AG09309 (cell line): ENCODE data around the gene RAB11FIP3.

Experiments
- DNase-seq: peaks from one replicate; pipeline ENCODE4 v3.0.0-alpha.2; 2010; ENCODE audit warnings: low read depth
- H3K4me3 ChIP-seq: 2 replicates; pipeline ENCODE4 v1.5.1; 2011; ENCODE audit warnings: mild to moderate bottlenecking, low read depth, low read length, moderate library complexity; ENCODE audit not compliant: control insufficient read depth
- CTCF ChIP-seq: IDR thresholded peaks from 2 replicates; pipeline ENCODE4 v1.5.1; 2011; ENCODE audit warnings: mild to moderate bottlenecking, low read depth, low read length, inconsistent platforms; ENCODE audit not compliant: insufficient read depth, control insufficient read depth; ENCODE audit errors: missing control alignments

The RAB11FIP3 gene

DNA sequence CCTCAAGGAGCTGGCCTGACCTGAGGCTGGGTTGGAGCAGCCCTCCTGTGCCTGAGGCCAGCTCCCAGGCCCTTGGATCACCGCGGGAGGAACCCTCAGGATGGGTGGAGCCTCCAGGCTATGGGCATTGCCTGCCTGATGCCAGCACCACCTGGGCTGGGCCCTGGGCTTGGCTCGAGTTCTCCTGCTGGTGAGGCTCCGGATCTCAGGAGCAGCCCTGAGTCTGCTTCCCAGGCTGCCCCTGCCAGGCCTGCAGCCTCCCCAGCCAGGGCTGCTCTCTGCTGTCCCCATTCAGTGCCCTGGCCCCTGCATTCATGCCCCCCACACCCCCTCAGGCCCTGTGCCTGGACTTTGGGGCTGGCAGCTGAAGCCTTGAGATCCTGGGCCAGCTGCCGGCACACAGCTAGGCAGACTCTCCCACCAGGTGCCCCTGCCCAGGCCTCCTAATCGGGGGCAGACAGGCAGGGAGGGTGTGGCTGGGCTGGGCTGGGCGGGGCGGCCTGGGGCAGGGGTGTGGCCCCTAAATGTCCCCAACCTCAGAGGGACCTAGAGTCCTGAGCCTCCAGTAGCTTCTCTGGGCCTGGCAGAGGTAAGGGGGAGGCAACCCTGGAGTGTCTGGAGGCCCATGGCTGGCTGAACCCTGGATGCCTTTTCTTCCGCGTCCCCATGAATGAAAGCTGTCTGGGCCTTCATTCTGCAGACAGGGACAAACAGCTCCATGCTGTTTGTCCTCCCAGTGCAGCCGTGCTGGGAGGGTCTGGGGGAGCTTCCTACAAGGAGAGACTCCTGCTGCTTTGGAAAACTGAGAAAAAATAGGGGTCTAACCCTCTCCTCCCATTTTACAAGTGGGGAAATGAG is 143.2 kb downstream of the RAB11FIP3 start:
- H3K4me3 ChIP-seq, result peak overlapping the region; percentile 70
- TF ChIP-seq CTCF, result no peak
- no peak for DNase-seq

GRCh38 chr16:569445-570254 is 144.2 kb downstream of the RAB11FIP3 start, which contains the start of gene PIGQ:
TSS of gene PIGQ (plus strand) at chr16:569968. CDS start at chr16:574075, 4,107 bp downstream.
- no peak for TF ChIP-seq CTCF
- no peak for DNase-seq
- peak within 1 kb of the TSS; percentile 70 for H3K4me3 ChIP-seq
